Lower leg skin (tissue), 3 donors: ENCODE results near the gene ACOX3.

Experiments
- CTCF ChIP-seq, 3 donors: fragments of 450-650 bp; IDR thresholded peaks; one replicate each; pipeline ENCODE4 v1.5.1; 2016; ENCODE audit warnings: antibody characterized with exemption in 3 of 3, mild to moderate bottlenecking in 3 of 3, moderate library complexity in 2 of 3
- POLR2A ChIP-seq, 2 donors: fragments of 450-650 bp; IDR thresholded peaks; one replicate each; pipeline ENCODE4 v1.6.1; 2016 to 2017; ENCODE audit warnings: antibody characterized with exemption in 2 of 2, mild to moderate bottlenecking in 1 of 2, moderate library complexity in 1 of 2

GRCh38 chr4:8335848-8336247 lies 104.7 kb downstream of the ACOX3 start:
- no peak for TF ChIP-seq CTCF (IDR thresholded peaks at IDR 0.05)
- no peak for TF ChIP-seq POLR2A (IDR thresholded peaks at IDR 0.05)
